Ovary (tissue), 9 donors: Measurements from ENCODE around the gene DYNC1I2. TPM values are rescaled to one million over a fixed set of nuclear protein-coding genes. Genes with fewer than 3 reads are reported as not detected.

Source experiments
- DNase-seq, 5 donors: peaks; one replicate each; pipeline ENCODE4 v3.0.0-alpha.2; 2019 to 2020
- H3K27ac ChIP-seq, 2 donors: fragments of 200-600 bp; one replicate each; pipeline versions ENCODE4 v1.5.1 to v1.8.0; 2019 to 2022
- H3K27me3 ChIP-seq: fragments of 200-600 bp; one replicate; pipeline ENCODE4 v1.8.0; 2022
- H3K36me3 ChIP-seq: fragments of 200-600 bp; sonication (generic); one replicate; pipeline ENCODE4 v1.5.1; 2019
- H3K4me1 ChIP-seq: one replicate; pipeline ENCODE4 v1.8.1; 2013; ENCODE audit warnings: mild to moderate bottlenecking, moderate library complexity; ENCODE audit not compliant: insufficient read depth
- H3K4me3 ChIP-seq: fragments of 200-600 bp; sonication (generic); one replicate; pipeline ENCODE4 v1.5.1; 2017
- H3K9me3 ChIP-seq, 2 donors: fragments of 200-600 bp in 1 of 2; sonication (generic) in 1 of 2; one replicate each; pipeline versions ENCODE4 v1.5.1 to v1.8.1; 2013 to 2019; ENCODE audit warnings: mild to moderate bottlenecking in 1 of 2, moderate library complexity in 1 of 2
- EP300 ChIP-seq: sonication (generic); formaldehyde crosslinking; IDR thresholded peaks from one replicate; pipeline ENCODE4 v1.6.1; 2017; ENCODE audit warnings: antibody characterized with exemption
- POLR2A ChIP-seq: fragments of 450-650 bp; IDR thresholded peaks from one replicate; pipeline ENCODE4 v1.6.1; 2017; ENCODE audit warnings: antibody characterized with exemption, mild to moderate bottlenecking, moderate library complexity
- WGBS, 3 donors: extraction: QIAGEN DNeasy Blood & Tissue Kit in 1 of 3; methylation state at CpG; one replicate each; pipeline versions ENCODE4 v1.1.5 to v1.1.7; 2013 to 2017; 5-methylcytosine and 5-hydroxymethylcytosine counted together
- intact Hi-C, 4 donors: fragments of 100-400 bp; cut with DNase I; formaldehyde crosslinking; loops; one replicate each; pipeline versions ENCODE4 v1.11.0 to v1.15.1; 2022 to 2023
- polyA plus RNA-seq, 2 donors: library from polyadenylated mRNA; stranded (reverse); fragments of 200-250 nt in 1 of 2; fragments of 350-450 nt in 1 of 2; fragmentation: Illumina TruSeq in 1 of 2; extraction: RNeasy Lipid Tissue Mini Kit (QIAGEN cat#74804) in 1 of 2; gene quantifications; one replicate each; pipeline ENCODE4 v1.2.3, GENCODE V29; 2013 to 2014
- total RNA-seq, 7 donors: library from RNA; depleted of rRNA in 2 of 7; stranded (reverse); fragments of >200 nt in 2 of 7; fragmentation: NEBNext Ultra II Directional in 3 of 7; extraction: Animal tissue kit (Norgen Biotek cat#: 25700) in 3 of 7; gene quantifications; one replicate each; pipeline versions ENCODE4 v1.1.0 to v1.2.4, GENCODE V29; 2016 to 2023
- TF ChIP-seq, protein P1 (sequence below), 3 donors: fragments of 450-650 bp in 2 of 3; fragments of 200-600 bp in 1 of 3; IDR thresholded peaks; one replicate each; pipeline versions ENCODE4 v1.5.1 to v1.8.0; 2016 to 2022; ENCODE audit warnings: antibody characterized with exemption in 3 of 3, mild to moderate bottlenecking in 1 of 3
- donor health status: DM: no; HTN: no; CAD: no; lungs with moderate emphysema.
- donor health status: DM: no; HTN: no; CAD: no.
- donor health status: Bipolar disorder and iron deficiency.
- donor health status: DM: yes; HTN: yes; CAD: no.
- donor health status: DM: no; HTN: no; CAD: no.
- donor health status: DM: yes; HTN: yes; CAD: no.

DYNC1I2 gene
- total and polyA plus RNA-seq, 9 donors: 69.9 to 118 (median 81.4) TPM

GRCh38 chr2:171789956-171790355 lies 102.7 kb downstream of the DYNC1I2 start:
- Histone ChIP-seq H3K36me3 (no peaks in the 10 kb centered on the region), H3K27me3 (no peaks in the 10 kb centered on the region), H3K4me3 (no peak overlapping the region), H3K27ac (no peak overlapping the region), H3K9me3 (no peaks in the 10 kb centered on the region), H3K4me1 (no peaks in the 10 kb centered on the region)
- no peak for TF ChIP-seq EP300
- TF ChIP-seq POLR2A: no peak
- TF ChIP-seq, protein P1, sequence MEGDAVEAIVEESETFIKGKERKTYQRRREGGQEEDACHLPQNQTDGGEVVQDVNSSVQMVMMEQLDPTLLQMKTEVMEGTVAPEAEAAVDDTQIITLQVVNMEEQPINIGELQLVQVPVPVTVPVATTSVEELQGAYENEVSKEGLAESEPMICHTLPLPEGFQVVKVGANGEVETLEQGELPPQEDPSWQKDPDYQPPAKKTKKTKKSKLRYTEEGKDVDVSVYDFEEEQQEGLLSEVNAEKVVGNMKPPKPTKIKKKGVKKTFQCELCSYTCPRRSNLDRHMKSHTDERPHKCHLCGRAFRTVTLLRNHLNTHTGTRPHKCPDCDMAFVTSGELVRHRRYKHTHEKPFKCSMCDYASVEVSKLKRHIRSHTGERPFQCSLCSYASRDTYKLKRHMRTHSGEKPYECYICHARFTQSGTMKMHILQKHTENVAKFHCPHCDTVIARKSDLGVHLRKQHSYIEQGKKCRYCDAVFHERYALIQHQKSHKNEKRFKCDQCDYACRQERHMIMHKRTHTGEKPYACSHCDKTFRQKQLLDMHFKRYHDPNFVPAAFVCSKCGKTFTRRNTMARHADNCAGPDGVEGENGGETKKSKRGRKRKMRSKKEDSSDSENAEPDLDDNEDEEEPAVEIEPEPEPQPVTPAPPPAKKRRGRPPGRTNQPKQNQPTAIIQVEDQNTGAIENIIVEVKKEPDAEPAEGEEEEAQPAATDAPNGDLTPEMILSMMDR (IDR thresholded peaks at IDR 0.05): no peak
- WGBS, 3 donors: 77 to 93% (median 84%) methylated on average over 6 of the region's 6 CpGs
- intact Hi-C loops: no loop called here
- DNase-seq: no peak

DNA sequence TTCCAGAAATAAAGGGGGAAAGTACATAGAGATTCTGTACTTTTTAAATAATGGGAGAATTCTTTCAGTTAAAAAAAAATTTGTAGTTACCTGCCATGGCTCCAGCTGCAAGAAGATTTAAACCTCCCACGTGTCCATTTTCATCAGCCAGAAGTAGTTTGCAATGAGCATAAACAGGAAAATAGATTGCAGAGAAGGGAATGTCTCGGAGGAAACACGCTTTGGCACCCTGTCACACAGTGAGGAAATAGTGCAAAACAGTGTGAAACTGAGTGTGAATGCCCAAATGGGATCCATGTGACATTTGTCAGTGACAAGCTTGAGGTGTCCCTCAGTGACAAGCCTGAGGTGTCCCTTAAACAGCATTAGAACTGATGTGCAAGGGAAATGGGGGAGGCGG lies 104.1 kb downstream of the DYNC1I2 start:
- no peak overlapping the region for H3K27ac ChIP-seq
- no peak for DNase-seq
- H3K27me3 ChIP-seq: no peaks in the 10 kb centered on the region
- no peaks in the 10 kb centered on the region for H3K9me3 ChIP-seq
- no peak overlapping the region for H3K4me3 ChIP-seq
- WGBS, 3 donors: 64 to 74% (median 72%) methylated on average over 4 of the region's 4 CpGs
- TF ChIP-seq POLR2A (no peak), EP300 (no peak)
- TF ChIP-seq, protein P1 (IDR thresholded peaks at IDR 0.05): no peak
- no peaks in the 10 kb centered on the region for H3K36me3 ChIP-seq
- H3K4me1 ChIP-seq: no peaks in the 10 kb centered on the region
- intact Hi-C loops: no loop called here

DNA sequence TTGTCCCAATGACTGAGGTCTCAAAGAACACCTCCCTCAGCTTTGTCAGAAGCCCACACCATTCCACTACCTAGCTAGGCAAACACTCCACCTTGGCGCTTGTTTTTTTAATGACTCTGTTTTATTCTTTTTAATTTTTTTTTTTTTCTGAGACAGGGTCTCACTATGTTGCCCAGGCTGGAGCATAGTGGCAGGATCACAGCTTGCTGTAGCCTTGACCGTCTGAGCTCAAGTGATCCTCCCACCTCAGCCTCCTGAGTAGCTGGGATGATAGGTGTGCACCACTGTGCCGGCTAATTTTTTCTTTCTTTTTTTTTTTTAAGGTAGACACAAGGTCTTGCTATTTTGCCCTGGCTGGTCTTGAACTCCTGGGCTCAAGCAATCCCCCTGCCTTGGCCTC lies 104.9 kb downstream of the DYNC1I2 start:
- Histone ChIP-seq H3K36me3 (no peaks in the 10 kb centered on the region), H3K27ac (no peak overlapping the region), H3K9me3 (no peaks in the 10 kb centered on the region), H3K4me3 (no peak overlapping the region), H3K27me3 (no peaks in the 10 kb centered on the region), H3K4me1 (no peaks in the 10 kb centered on the region)
- 87 to 96% (median 94%) methylated on average over 3 of the region's 3 CpGs for WGBS, 3 donors
- no peak for DNase-seq
- intact Hi-C loops: no loop called here
- TF ChIP-seq POLR2A (no peak), EP300 (no peak)
- TF ChIP-seq, protein P1 (IDR thresholded peaks at IDR 0.05): no peak

GRCh38 chr2:171792886-171793580 lies 105.8 kb downstream of the DYNC1I2 start:
- 80 to 90% (median 83%) methylated on average over 4 of the region's 4 CpGs for WGBS, 3 donors
- intact Hi-C loops: no loop called here
- H3K27me3 ChIP-seq: no peaks in the 10 kb centered on the region

More at GRCh38 chr2:171792886-171793580, 105.8 kb downstream of the DYNC1I2 start:
- DNase-seq: no peak
- Histone ChIP-seq H3K9me3 (no peaks in the 10 kb centered on the region), H3K4me1 (no peaks in the 10 kb centered on the region), H3K36me3 (no peaks in the 10 kb centered on the region), H3K27ac (no peak overlapping the region), H3K4me3 (no peak overlapping the region)
- TF ChIP-seq, protein P1 (IDR thresholded peaks at IDR 0.05): no peak
- TF ChIP-seq EP300 (no peak), POLR2A (no peak)
